ENCODE data around the gene FAM3D.

GRCh38 chr3:58656631-58657030 lies 9.9 kb downstream of the FAM3D start:
- TF ChIP-seq POLR2A (IDR thresholded peaks at IDR 0.05; ENCODE audit: low read depth) (no peak), CTCF (IDR thresholded peaks at IDR 0.05) (no peak), POLR2AphosphoS5 (IDR thresholded peaks at IDR 0.05) (no peak), EP300 (IDR thresholded peaks at IDR 0.05) (no peak)
